ENCODE results near the gene PAWR. TPM values are rescaled to one million over a fixed set of nuclear protein-coding genes. Genes with fewer than 3 reads are reported as not detected.

The PAWR gene
- total and polyA plus RNA-seq, 9 of the 15 experiments (the other 6 are each of a cell fraction or from before 2014, with no cell fraction given) = 0.82 TPM; not detected in 8

DNA sequence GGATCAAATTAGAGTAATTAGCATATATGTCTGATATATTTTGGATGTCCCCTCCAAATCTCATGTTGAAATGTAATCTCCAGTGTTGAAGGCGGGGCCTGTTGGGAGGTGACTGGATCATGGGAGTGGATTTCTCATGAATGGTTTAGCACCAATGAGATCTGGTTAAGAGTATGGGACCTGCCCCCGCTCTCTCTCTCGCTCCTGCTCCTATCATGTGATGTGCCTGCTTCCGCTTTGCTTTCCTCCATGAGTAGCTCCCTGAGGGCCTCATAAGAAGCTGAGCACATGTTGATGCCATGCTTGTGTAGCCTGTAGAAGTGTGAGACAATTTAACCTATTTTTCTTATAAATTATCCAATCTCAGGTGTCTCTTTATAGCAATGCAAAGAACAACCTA is 73.1 kb downstream of the PAWR start (continued):
- TF ChIP-seq, protein P1, sequence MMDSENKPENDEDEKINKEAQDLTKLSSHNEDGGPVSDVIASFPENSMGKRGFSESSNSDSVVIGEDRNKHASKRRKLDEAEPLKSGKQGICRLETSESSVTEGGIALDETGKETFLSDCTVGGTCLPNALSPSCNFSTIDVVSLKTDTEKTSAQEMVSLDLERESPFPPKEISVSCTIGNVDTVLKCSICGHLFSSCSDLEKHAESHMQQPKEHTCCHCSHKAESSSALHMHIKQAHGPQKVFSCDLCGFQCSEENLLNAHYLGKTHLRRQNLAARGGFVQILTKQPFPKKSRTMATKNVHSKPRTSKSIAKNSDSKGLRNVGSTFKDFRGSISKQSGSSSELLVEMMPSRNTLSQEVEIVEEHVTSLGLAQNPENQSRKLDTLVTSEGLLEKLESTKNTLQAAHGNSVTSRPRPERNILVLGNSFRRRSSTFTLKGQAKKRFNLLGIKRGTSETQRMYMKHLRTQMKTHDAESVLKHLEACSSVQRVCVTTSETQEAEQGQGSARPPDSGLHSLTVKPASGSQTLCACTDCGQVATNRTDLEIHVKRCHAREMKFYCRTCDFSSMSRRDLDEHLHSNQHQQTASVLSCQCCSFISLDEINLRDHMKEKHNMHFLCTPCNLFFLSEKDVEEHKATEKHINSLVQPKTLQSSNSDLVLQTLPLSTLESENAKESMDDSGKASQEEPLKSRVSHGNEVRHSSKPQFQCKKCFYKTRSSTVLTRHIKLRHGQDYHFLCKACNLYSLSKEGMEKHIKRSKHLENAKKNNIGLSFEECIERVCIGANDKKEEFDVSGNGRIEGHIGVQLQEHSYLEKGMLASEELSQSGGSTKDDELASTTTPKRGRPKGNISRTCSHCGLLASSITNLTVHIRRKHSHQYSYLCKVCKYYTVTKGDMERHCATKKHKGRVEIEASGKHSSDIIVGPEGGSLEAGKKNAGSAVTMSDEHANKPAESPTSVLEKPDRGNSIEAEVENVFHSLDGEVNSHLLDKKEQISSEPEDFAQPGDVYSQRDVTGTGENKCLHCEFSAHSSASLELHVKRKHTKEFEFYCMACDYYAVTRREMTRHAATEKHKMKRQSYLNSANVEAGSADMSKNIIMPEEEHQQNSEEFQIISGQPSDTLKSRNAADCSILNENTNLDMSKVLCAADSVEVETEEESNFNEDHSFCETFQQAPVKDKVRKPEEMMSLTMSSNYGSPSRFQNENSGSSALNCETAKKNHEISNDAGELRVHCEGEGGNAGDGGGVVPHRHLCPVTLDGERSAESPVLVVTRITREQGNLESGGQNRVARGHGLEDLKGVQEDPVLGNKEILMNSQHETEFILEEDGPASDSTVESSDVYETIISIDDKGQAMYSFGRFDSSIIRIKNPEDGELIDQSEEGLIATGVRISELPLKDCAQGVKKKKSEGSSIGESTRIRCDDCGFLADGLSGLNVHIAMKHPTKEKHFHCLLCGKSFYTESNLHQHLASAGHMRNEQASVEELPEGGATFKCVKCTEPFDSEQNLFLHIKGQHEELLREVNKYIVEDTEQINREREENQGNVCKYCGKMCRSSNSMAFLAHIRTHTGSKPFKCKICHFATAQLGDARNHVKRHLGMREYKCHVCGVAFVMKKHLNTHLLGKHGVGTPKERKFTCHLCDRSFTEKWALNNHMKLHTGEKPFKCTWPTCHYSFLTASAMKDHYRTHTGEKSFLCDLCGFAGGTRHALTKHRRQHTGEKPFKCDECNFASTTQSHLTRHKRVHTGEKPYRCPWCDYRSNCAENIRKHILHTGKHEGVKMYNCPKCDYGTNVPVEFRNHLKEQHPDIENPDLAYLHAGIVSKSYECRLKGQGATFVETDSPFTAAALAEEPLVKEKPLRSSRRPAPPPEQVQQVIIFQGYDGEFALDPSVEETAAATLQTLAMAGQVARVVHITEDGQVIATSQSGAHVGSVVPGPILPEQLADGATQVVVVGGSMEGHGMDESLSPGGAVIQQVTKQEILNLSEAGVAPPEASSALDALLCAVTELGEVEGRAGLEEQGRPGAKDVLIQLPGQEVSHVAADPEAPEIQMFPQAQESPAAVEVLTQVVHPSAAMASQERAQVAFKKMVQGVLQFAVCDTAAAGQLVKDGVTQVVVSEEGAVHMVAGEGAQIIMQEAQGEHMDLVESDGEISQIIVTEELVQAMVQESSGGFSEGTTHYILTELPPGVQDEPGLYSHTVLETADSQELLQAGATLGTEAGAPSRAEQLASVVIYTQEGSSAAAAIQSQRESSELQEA (IDR thresholded peaks at IDR 0.05; ENCODE audit: low read depth) = no peak
- TF ChIP-seq ZNF77 (CRISPR knock-in tag; IDR thresholded peaks at IDR 0.05) (no peak), ZNF24 (IDR thresholded peaks at IDR 0.05) (no peak)

All from K562 (cell line).